ENCODE data around the gene ST3GAL5. TPM values are rescaled to one million over a fixed set of nuclear protein-coding genes. Genes with fewer than 3 reads are reported as not detected.

Gene ST3GAL5
- total and polyA plus RNA-seq, 2 donors (not counting 1 experiment from before 2014, with no cell fraction given): 42.6 to 94.3 TPM

DNA sequence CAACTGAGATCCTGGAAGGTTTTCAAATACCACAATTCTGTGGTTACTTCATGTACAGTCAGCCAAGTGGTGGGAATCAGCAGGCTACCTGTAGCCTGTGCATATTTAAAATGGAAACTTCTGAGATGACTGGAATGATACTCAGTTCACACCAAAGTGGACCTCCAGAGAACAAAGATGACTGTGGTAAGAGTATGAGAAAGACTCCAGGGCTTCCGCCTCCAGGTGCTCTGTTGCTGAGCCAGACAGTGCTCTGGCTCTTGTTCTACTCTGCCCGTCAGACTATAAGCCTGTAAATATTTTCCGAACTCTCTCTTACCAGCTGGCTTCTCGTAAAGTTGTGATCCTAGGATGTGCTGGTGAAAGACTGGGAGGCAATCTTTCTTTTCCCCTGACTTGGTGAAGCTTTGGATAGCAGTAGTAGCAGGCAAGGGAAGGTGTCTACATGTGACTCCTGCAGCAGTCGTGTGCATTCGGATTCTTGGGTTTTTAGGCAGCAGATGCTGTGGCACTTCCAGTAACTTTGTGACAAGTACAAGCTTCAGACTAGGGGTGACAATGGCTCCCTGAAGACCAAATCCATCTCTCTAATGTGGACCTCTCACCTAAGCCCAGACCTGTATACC lies 23.1 kb downstream of the ST3GAL5 start:
- no peaks in the 10 kb centered on the region for H3K9me3 ChIP-seq (ENCODE audit: control extremely low read depth in 1 of 3, control insufficient read depth in 2 of 3, insufficient read depth in 1 of 3, low read length in 2 of 3)
- CTCF ChIA-PET: interaction anchor here (0.7 to 3.2 kb wide), 3 partner anchors 12 to 38 kb away, joined by 3 to 14 read pairs (median 4); no protein-coding TSS in a partner anchor
- no peak for ATAC-seq (ENCODE audit: low read depth)
- intact Hi-C loops (cut with micrococcal nuclease): no loop called here
- DNase-seq: no peak
- no peaks in the 10 kb centered on the region for H3K9me3 Mint-ChIP-seq (ENCODE audit: insufficient read depth)
- no peak overlapping the region for H3K4me3 ChIP-seq (ENCODE audit: control extremely low read depth in 1 of 5, extremely low read depth in 1 of 5, insufficient read depth in 1 of 5, low read depth in 2 of 5, low read length in 4 of 5)
- peak overlapping the region; percentile 62 for H3K27ac Mint-ChIP-seq
- no peaks in the 10 kb centered on the region for H4K20me1 ChIP-seq (ENCODE audit: control insufficient read depth, insufficient read depth, low read length, poor library complexity, severe bottlenecking)
- H3K4me1 Mint-ChIP-seq: peaks cover 73% of the 10 kb centered on the region
- peaks cover 64% of the 10 kb centered on the region for H3K79me2 ChIP-seq (ENCODE audit: control insufficient read depth, insufficient read depth, low read length)
- H3K27me3 ChIP-seq (replicated peaks in 1 of 4; ENCODE audit: control extremely low read depth in 1 of 4, control insufficient read depth in 3 of 4, insufficient read depth in 4 of 4, low read length in 3 of 4): no peaks in the 10 kb centered on the region
- H3K27me3 Mint-ChIP-seq: no peaks in the 10 kb centered on the region
- H3K27ac ChIP-seq (ENCODE audit: low read length in 2 of 2): peak overlapping the region in 1 of 2 donors; percentile 68
- POLR2A ChIA-PET: no interaction called here
- peak overlapping the region; percentile 12 for H3K4me3 Mint-ChIP-seq
- peaks cover 31 to 34% of the 10 kb centered on the region in 2 donors for H3K4me1 ChIP-seq (ENCODE audit: control insufficient read depth in 2 of 2, insufficient read depth in 2 of 2, low read length in 2 of 2)
- peaks cover 3 to 23% of the 10 kb centered on the region in 2 experiments for H3K36me3 ChIP-seq (replicated peaks in 1 of 2; ENCODE audit: control extremely low read depth in 1 of 2, control insufficient read depth in 1 of 2, extremely low read depth in 1 of 2, insufficient read depth in 2 of 2, low read length in 1 of 2)
- TF ChIP-seq, protein P1, sequence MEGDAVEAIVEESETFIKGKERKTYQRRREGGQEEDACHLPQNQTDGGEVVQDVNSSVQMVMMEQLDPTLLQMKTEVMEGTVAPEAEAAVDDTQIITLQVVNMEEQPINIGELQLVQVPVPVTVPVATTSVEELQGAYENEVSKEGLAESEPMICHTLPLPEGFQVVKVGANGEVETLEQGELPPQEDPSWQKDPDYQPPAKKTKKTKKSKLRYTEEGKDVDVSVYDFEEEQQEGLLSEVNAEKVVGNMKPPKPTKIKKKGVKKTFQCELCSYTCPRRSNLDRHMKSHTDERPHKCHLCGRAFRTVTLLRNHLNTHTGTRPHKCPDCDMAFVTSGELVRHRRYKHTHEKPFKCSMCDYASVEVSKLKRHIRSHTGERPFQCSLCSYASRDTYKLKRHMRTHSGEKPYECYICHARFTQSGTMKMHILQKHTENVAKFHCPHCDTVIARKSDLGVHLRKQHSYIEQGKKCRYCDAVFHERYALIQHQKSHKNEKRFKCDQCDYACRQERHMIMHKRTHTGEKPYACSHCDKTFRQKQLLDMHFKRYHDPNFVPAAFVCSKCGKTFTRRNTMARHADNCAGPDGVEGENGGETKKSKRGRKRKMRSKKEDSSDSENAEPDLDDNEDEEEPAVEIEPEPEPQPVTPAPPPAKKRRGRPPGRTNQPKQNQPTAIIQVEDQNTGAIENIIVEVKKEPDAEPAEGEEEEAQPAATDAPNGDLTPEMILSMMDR (IDR thresholded peaks at IDR 0.05): no peak
- no peak for TF ChIP-seq EZH2 (IDR thresholded peaks at IDR 0.05; ENCODE audit: borderline replicate concordance, insufficient read depth, low read depth, low read length, poor library complexity, severe bottlenecking)
- no peak overlapping the region for H2AFZ ChIP-seq (ENCODE audit: insufficient read depth, low read depth, low read length, poor library complexity, severe bottlenecking)
- no peak overlapping the region for H3K9ac ChIP-seq (ENCODE audit: low read length)
- H3K4me2 ChIP-seq (replicated peaks; ENCODE audit: low read depth, low read length, poor library complexity, severe bottlenecking): no peak overlapping the region
- WGBS (ENCODE audit: insufficient coverage): 92% methylated on average over 5 of the region's 6 CpGs

DNA sequence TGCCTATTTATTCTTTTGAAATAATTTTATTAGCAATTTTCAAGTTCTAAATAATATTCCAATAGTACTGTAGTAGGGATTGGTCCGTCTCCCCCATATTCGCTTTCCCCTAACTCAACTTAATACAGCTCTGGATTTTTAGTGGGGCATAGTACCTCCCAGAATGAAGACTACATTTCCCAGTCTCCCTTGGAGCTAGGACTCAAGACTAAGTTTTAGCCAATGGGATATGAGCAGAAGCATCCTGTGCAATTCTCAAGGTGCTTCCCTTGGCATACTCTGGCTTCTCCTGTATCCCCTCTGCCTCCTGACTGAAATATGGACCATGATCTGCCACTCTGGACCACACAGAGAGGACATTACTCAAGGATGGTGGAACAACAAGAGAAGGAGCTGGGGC lies 24.1 kb downstream of the ST3GAL5 start:
- Histone ChIP-seq H3K36me3 (replicated peaks in 1 of 2; ENCODE audit: control extremely low read depth in 1 of 2, control insufficient read depth in 1 of 2, extremely low read depth in 1 of 2, insufficient read depth in 2 of 2, low read length in 1 of 2) (peaks cover 3 to 30% of the 10 kb centered on the region in 2 experiments), H3K27me3 (replicated peaks in 1 of 4; ENCODE audit: control extremely low read depth in 1 of 4, control insufficient read depth in 3 of 4, insufficient read depth in 4 of 4, low read length in 3 of 4) (no peaks in the 10 kb centered on the region), H3K9ac (ENCODE audit: low read length) (no peak overlapping the region), H3K4me3 (ENCODE audit: control extremely low read depth in 1 of 5, extremely low read depth in 1 of 5, insufficient read depth in 1 of 5, low read depth in 2 of 5, low read length in 4 of 5) (no peak overlapping the region), H3K79me2 (ENCODE audit: control insufficient read depth, insufficient read depth, low read length) (peaks cover 62% of the 10 kb centered on the region), H3K9me3 (ENCODE audit: control extremely low read depth in 1 of 3, control insufficient read depth in 2 of 3, insufficient read depth in 1 of 3, low read length in 2 of 3) (no peaks in the 10 kb centered on the region), H3K4me2 (replicated peaks; ENCODE audit: low read depth, low read length, poor library complexity, severe bottlenecking) (no peak overlapping the region), H3K4me1 (ENCODE audit: control insufficient read depth in 2 of 2, insufficient read depth in 2 of 2, low read length in 2 of 2) (peaks cover 33 to 37% of the 10 kb centered on the region in 2 donors), H2AFZ (ENCODE audit: insufficient read depth, low read depth, low read length, poor library complexity, severe bottlenecking) (no peak overlapping the region), H4K20me1 (ENCODE audit: control insufficient read depth, insufficient read depth, low read length, poor library complexity, severe bottlenecking) (no peaks in the 10 kb centered on the region), H3K27ac (ENCODE audit: low read length in 2 of 2) (peak overlapping the region in 1 of 2 donors; percentile 68)
- intact Hi-C loops (cut with micrococcal nuclease): no loop called here
- WGBS (ENCODE audit: insufficient coverage): no CpG with 5 or more reads among the region's 2 CpGs
- ATAC-seq (ENCODE audit: low read depth) (no peak), DNase-seq (no peak)
- Mint-ChIP-seq H3K4me3 (no peak overlapping the region), H3K4me1 (peaks cover 75% of the 10 kb centered on the region), H3K9me3 (ENCODE audit: insufficient read depth) (no peaks in the 10 kb centered on the region), H3K27me3 (no peaks in the 10 kb centered on the region), H3K27ac (peak overlapping the region; percentile 76)
- no peak for TF ChIP-seq EZH2 (IDR thresholded peaks at IDR 0.05; ENCODE audit: borderline replicate concordance, insufficient read depth, low read depth, low read length, poor library complexity, severe bottlenecking)
- TF ChIP-seq, protein P1 (IDR thresholded peaks at IDR 0.05): no peak
- ChIA-PET CTCF (interaction anchor here (0.7 to 3.2 kb wide), 6 partner anchors 10 to 224 kb away, joined by 3 to 14 read pairs (median 4); partner anchors contain the start of gene ST3GAL5), POLR2A (no interaction called here)

Data from B cell (primary cell).